Stimulated activated CD8-positive, alpha-beta memory T cell treated with anti-CD3 and anti-CD28 coated beads, Interleukin-4, amount 100 ng/mL, for 24 hours (primary cell): ENCODE data around the gene ARHGEF19.
"Not testable (repeated sequence)": the region's sequence is repeated elsewhere in the genome, so short reads cannot be mapped to it uniquely, and the experiment has no call there.

Source experiments
- DNase-seq: peaks from one replicate; pipeline ENCODE4 v3.0.0-alpha.2; 2020; ENCODE audit warnings: low read depth

Gene ARHGEF19

GRCh38 chr1:16165548-16165947 is 46.9 kb downstream of the ARHGEF19 start:
- no peak for DNase-seq

- DNase-seq, result no peak
Measured at GRCh38 chr1:16165073-16165364, 47.4 kb downstream of the ARHGEF19 start.

GRCh38 chr1:16164213-16165072 is 48.0 kb downstream of the ARHGEF19 start:
- no peak for DNase-seq

GRCh38 chr1:16163608-16164212 is 48.7 kb downstream of the ARHGEF19 start:
- DNase-seq, result not testable (repeated sequence)

GRCh38 chr1:16162163-16162822 is 50.2 kb downstream of the ARHGEF19 start:
- peak; percentile 28 for DNase-seq

- no peak for DNase-seq
Measured at GRCh38 chr1:16161717-16162116, 50.7 kb downstream of the ARHGEF19 start.

GRCh38 chr1:16158993-16159831 is 53.2 kb downstream of the ARHGEF19 start:
- DNase-seq, result no peak

- DNase-seq, result no peak
Measured at GRCh38 chr1:16158025-16158424, 54.4 kb downstream of the ARHGEF19 start.

- no peak for DNase-seq
Measured at GRCh38 chr1:16156848-16157495, 55.5 kb downstream of the ARHGEF19 start.

GRCh38 chr1:16155537-16156410 is 56.7 kb downstream of the ARHGEF19 start, which contains the start of gene EPHA2:
Gene EPHA2 (minus strand): TSS chr1:16156069. CDS start chr1:16155932, 137 bp downstream.
- DNase-seq, result no peak

GRCh38 chr1:16153999-16154673 is 58.3 kb downstream of the ARHGEF19 start:
- no peak for DNase-seq

- DNase-seq, result no peak
Measured at GRCh38 chr1:16153096-16153998, 59.1 kb downstream of the ARHGEF19 start.

- no peak for DNase-seq
Measured at GRCh38 chr1:16152481-16153087, 59.9 kb downstream of the ARHGEF19 start.

GRCh38 chr1:16151995-16152384 is 60.5 kb downstream of the ARHGEF19 start:
- no peak for DNase-seq

- no peak for DNase-seq
Measured at GRCh38 chr1:16151196-16151994, 61.1 kb downstream of the ARHGEF19 start.

- no peak for DNase-seq
Measured at GRCh38 chr1:16150508-16150907, 61.9 kb downstream of the ARHGEF19 start.

GRCh38 chr1:16149702-16150488 is 62.6 kb downstream of the ARHGEF19 start:
- no peak for DNase-seq
